GM23338 (cell line): Measurements from ENCODE around the gene F13A1. TPM values are rescaled to one million over a fixed set of nuclear protein-coding genes. Genes with fewer than 3 reads are reported as not detected.
"Not testable (repeated sequence)": the region's sequence is repeated elsewhere in the genome, so short reads cannot be mapped to it uniquely, and the experiment has no call there.

Experiments
- ATAC-seq: fragments of 200-7000 bp; cut with Tn5 transposase; 3 replicates; pipeline ENCODE4 v1.9.1; 2020
- DNase-seq: peaks from one replicate; pipeline ENCODE4 v3.0.0-alpha.2; 2015; ENCODE audit warnings: low spot score
- H2AFZ ChIP-seq: fragments of 200-600 bp; sonication (generic); 2 replicates; pipeline ENCODE4 v1.8.0; 2016; ENCODE audit warnings: antibody characterized with exemption, mild to moderate bottlenecking, moderate library complexity
- H3F3A ChIP-seq: fragments of 200-600 bp; sonication (generic); replicated peaks from 2 replicates; pipeline ENCODE4 v1.8.0; 2017; ENCODE audit warnings: antibody characterized with exemption, mixed run types, low read depth
- H3K27ac ChIP-seq: fragments of 200-600 bp; sonication (generic); 2 replicates; pipeline ENCODE4 v1.6.1; 2016; ENCODE audit warnings: low read depth
- H3K27me3 ChIP-seq: fragments of 200-600 bp; sonication (generic); 2 replicates; pipeline ENCODE4 v1.8.0; 2016; ENCODE audit warnings: mild to moderate bottlenecking, mixed run types, moderate library complexity; ENCODE audit not compliant: insufficient read depth
- H3K36me3 ChIP-seq: fragments of 200-600 bp; sonication (generic); 2 replicates; pipeline ENCODE4 v1.8.0; 2016; ENCODE audit warnings: mild to moderate bottlenecking; ENCODE audit not compliant: insufficient read depth
- H3K4me1 ChIP-seq: fragments of 200-600 bp; sonication (generic); 2 replicates; pipeline ENCODE4 v1.8.0; 2016; ENCODE audit warnings: mild to moderate bottlenecking, moderate library complexity; ENCODE audit not compliant: insufficient read depth
- H3K4me2 ChIP-seq: fragments of 200-600 bp; sonication (generic); 2 replicates; pipeline ENCODE4 v1.7.1; 2017; ENCODE audit warnings: mixed run types
- H3K4me3 ChIP-seq: fragments of 200-600 bp; sonication (generic); 2 replicates; pipeline ENCODE4 v1.6.1; 2016; ENCODE audit warnings: mixed run types
- H3K79me2 ChIP-seq: fragments of 200-600 bp; sonication (generic); replicated peaks from 2 replicates; pipeline ENCODE4 v1.8.0; 2017; ENCODE audit warnings: mild to moderate bottlenecking; ENCODE audit not compliant: insufficient read depth
- H3K9me2 ChIP-seq: fragments of 200-600 bp; sonication (generic); 2 replicates; pipeline ENCODE4 v1.8.0; 2017; ENCODE audit not compliant: insufficient read depth
- H4K20me1 ChIP-seq: fragments of 200-600 bp; sonication (generic); replicated peaks from 2 replicates; pipeline ENCODE4 v1.8.0; 2017; ENCODE audit warnings: mild to moderate bottlenecking; ENCODE audit not compliant: insufficient read depth
- H3K27ac Mint-ChIP-seq: 2 replicates; pipeline ENCODE4 v1.8.0; 2020; ENCODE audit warnings: inconsistent platforms, mild to moderate bottlenecking, moderate library complexity, mixed read lengths
- H3K27me3 Mint-ChIP-seq: 3 replicates; pipeline ENCODE4 v1.8.0; 2022; ENCODE audit warnings: low read depth, mild to moderate bottlenecking, moderate library complexity, mixed read lengths, inconsistent platforms; ENCODE audit not compliant: insufficient read depth, poor library complexity
- H3K36me3 Mint-ChIP-seq: 3 replicates; pipeline ENCODE4 v1.8.0; 2021; ENCODE audit warnings: low read depth, mild to moderate bottlenecking, inconsistent platforms, moderate library complexity, mixed read lengths
- H3K4me1 Mint-ChIP-seq: 3 replicates; pipeline ENCODE4 v1.8.0; 2020; ENCODE audit warnings: mild to moderate bottlenecking, inconsistent platforms, mixed read lengths
- H3K4me3 Mint-ChIP-seq: 3 replicates; pipeline ENCODE4 v1.8.0; 2021; ENCODE audit warnings: moderate library complexity, mild to moderate bottlenecking, inconsistent platforms, mixed read lengths
- H3K9me3 Mint-ChIP-seq: 3 replicates; pipeline ENCODE4 v1.8.0; 2020; ENCODE audit warnings: moderate library complexity, mild to moderate bottlenecking, inconsistent platforms, mixed read lengths
- EZH2 ChIP-seq: fragments of 200-600 bp; sonication (generic); IDR thresholded peaks from one replicate; pipeline ENCODE4 v1.8.0; 2017; ENCODE audit warnings: antibody characterized with exemption, mild to moderate bottlenecking, low read depth; ENCODE audit not compliant: unreplicated experiment
- EZH2phosphoT487 ChIP-seq: fragments of 200-600 bp; sonication (generic); IDR thresholded peaks from one replicate; pipeline ENCODE4 v1.8.1; 2018; ENCODE audit warnings: antibody characterized with exemption; ENCODE audit not compliant: unreplicated experiment
- polyA plus RNA-seq: library from polyadenylated mRNA; unstranded; fragments of >200 nt; fragmentation: Nextera tagmentation; extraction: Ambion mirVana; gene quantifications from 2 replicates; pipeline ENCODE4 v1.2.1, GENCODE V29; 2016
- total RNA-seq: library from RNA; depleted of rRNA; stranded (reverse); fragments of >200 nt; shearing (Covaris generic); gene quantifications from 2 replicates; pipeline ENCODE4 v1.2.3, GENCODE V29; 2014
- TF ChIP-seq, protein P1 (sequence below): fragments of 250-450 bp; sonication (Bioruptor Pico); IDR thresholded peaks from 2 replicates; pipeline ENCODE4 v1.5.0; 2020; ENCODE audit warnings: mild to moderate bottlenecking, moderate library complexity
- TF ChIP-seq, protein P2 (sequence below): IDR thresholded peaks from 2 replicates; pipeline ENCODE4 v1.6.1; 2016; ENCODE audit warnings: antibody characterized with exemption

The F13A1 gene
- total and polyA plus RNA-seq, 2 experiments from 2014 or later, result 0.31 to 0.32 TPM

GRCh38 chr6:6305575-6305974, 14.9 kb downstream of the F13A1 start:
- Mint-ChIP-seq H3K4me3 (no peak overlapping the region), H3K9me3 (peaks cover 13% of the 10 kb centered on the region), H3K27ac (no peak overlapping the region), H3K36me3 (peaks cover 13% of the 10 kb centered on the region), H3K4me1 (no peaks in the 10 kb centered on the region), H3K27me3 (no peaks in the 10 kb centered on the region)
- no peak overlapping the region for H2AFZ ChIP-seq
- H3K27ac ChIP-seq, result no peak overlapping the region
- no peaks in the 10 kb centered on the region; the same call in 1 of the 2 replicates for H3K79me2 ChIP-seq
- no peaks in the 10 kb centered on the region for H3K27me3 ChIP-seq
- H3K4me3 ChIP-seq, result no peak overlapping the region
- no peak for TF ChIP-seq EZH2phosphoT487
- TF ChIP-seq, protein P1, sequence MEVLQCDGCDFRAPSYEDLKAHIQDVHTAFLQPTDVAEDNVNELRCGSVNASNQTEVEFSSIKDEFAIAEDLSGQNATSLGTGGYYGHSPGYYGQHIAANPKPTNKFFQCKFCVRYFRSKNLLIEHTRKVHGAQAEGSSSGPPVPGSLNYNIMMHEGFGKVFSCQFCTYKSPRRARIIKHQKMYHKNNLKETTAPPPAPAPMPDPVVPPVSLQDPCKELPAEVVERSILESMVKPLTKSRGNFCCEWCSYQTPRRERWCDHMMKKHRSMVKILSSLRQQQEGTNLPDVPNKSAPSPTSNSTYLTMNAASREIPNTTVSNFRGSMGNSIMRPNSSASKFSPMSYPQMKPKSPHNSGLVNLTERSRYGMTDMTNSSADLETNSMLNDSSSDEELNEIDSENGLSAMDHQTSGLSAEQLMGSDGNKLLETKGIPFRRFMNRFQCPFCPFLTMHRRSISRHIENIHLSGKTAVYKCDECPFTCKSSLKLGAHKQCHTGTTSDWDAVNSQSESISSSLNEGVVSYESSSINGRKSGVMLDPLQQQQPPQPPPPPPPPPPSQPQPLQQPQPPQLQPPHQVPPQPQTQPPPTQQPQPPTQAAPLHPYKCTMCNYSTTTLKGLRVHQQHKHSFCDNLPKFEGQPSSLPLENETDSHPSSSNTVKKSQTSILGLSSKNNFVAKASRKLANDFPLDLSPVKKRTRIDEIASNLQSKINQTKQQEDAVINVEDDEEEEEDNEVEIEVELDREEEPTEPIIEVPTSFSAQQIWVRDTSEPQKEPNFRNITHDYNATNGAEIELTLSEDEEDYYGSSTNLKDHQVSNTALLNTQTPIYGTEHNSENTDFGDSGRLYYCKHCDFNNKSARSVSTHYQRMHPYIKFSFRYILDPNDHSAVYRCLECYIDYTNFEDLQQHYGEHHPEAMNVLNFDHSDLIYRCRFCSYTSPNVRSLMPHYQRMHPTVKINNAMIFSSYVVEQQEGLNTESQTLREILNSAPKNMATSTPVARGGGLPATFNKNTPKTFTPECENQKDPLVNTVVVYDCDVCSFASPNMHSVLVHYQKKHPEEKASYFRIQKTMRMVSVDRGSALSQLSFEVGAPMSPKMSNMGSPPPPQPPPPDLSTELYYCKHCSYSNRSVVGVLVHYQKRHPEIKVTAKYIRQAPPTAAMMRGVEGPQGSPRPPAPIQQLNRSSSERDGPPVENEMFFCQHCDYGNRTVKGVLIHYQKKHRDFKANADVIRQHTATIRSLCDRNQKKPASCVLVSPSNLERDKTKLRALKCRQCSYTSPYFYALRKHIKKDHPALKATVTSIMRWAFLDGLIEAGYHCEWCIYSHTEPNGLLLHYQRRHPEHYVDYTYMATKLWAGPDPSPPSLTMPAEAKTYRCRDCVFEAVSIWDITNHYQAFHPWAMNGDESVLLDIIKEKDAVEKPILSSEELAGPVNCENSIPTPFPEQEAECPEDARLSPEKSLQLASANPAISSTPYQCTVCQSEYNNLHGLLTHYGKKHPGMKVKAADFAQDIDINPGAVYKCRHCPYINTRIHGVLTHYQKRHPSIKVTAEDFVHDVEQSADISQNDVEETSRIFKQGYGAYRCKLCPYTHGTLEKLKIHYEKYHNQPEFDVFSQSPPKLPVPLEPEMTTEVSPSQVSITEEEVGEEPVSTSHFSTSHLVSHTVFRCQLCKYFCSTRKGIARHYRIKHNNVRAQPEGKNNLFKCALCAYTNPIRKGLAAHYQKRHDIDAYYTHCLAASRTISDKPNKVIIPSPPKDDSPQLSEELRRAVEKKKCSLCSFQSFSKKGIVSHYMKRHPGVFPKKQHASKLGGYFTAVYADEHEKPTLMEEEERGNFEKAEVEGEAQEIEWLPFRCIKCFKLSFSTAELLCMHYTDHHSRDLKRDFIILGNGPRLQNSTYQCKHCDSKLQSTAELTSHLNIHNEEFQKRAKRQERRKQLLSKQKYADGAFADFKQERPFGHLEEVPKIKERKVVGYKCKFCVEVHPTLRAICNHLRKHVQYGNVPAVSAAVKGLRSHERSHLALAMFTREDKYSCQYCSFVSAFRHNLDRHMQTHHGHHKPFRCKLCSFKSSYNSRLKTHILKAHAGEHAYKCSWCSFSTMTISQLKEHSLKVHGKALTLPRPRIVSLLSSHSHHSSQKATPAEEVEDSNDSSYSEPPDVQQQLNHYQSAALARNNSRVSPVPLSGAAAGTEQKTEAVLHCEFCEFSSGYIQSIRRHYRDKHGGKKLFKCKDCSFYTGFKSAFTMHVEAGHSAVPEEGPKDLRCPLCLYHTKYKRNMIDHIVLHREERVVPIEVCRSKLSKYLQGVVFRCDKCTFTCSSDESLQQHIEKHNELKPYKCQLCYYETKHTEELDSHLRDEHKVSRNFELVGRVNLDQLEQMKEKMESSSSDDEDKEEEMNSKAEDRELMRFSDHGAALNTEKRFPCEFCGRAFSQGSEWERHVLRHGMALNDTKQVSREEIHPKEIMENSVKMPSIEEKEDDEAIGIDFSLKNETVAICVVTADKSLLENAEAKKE (CRISPR knock-in tag), result no peak
- TF ChIP-seq, protein P2, sequence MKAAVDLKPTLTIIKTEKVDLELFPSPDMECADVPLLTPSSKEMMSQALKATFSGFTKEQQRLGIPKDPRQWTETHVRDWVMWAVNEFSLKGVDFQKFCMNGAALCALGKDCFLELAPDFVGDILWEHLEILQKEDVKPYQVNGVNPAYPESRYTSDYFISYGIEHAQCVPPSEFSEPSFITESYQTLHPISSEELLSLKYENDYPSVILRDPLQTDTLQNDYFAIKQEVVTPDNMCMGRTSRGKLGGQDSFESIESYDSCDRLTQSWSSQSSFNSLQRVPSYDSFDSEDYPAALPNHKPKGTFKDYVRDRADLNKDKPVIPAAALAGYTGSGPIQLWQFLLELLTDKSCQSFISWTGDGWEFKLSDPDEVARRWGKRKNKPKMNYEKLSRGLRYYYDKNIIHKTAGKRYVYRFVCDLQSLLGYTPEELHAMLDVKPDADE, result no peak
- no peak for TF ChIP-seq EZH2
- no peaks in the 10 kb centered on the region for H3K4me1 ChIP-seq
- H3K9me2 ChIP-seq, result peaks cover 6% of the 10 kb centered on the region; the same call in 1 of the 2 replicates
- no peaks in the 10 kb centered on the region for H4K20me1 ChIP-seq
- no peak overlapping the region for H3K4me2 ChIP-seq
- no peak for DNase-seq
- no peaks in the 10 kb centered on the region for H3K36me3 ChIP-seq
- no peak for ATAC-seq
- H3F3A ChIP-seq, result no peaks in the 10 kb centered on the region

DNA sequence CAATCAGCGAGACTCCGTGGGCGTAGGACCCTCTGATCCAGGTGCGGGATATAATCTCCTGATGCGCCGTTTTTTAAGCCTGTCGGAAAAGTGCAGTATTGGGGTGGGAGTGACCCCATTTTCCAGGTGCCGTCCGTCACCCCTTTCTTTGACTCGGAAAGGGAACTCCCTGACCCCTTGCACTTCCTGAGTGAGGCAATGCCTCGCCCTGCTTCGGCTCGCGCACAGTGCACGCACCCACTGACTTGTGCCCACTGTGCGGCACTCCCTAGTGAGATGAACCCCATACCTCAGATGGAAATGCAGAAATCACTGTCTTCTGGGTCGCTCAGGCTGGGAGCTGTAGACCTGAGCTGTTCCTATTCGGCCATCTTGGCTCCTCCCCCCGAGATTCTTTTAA, 20.1 kb downstream of the F13A1 start:
- H3K27ac ChIP-seq, H4K20me1 ChIP-seq, H3K4me3 ChIP-seq, H3K36me3 ChIP-seq, H3K4me2 ChIP-seq, H3K4me3 Mint-ChIP-seq, DNase-seq, H3K4me1 Mint-ChIP-seq, H3K27me3 ChIP-seq, H3K9me2 ChIP-seq, ATAC-seq, H3K27me3 Mint-ChIP-seq, H3K4me1 ChIP-seq, H3K27ac Mint-ChIP-seq, H3K79me2 ChIP-seq, H2AFZ ChIP-seq, H3F3A ChIP-seq: not testable (repeated sequence)
- peaks cover 17% of the 10 kb centered on the region for H3K36me3 Mint-ChIP-seq
- peaks cover 21% of the 10 kb centered on the region for H3K9me3 Mint-ChIP-seq
